Neural progenitor cell (in vitro differentiated cells): ENCODE results near the gene MESP2.

Experiments
- EZH2 ChIP-seq: fragments of 200-600 bp; sonication (generic); IDR thresholded peaks from 2 replicates; pipeline ENCODE4 v1.6.1; 2017; ENCODE audit warnings: antibody characterized with exemption, mild to moderate bottlenecking, moderate library complexity
- EZH2phosphoT487 ChIP-seq: fragments of 200-600 bp; sonication (generic); IDR thresholded peaks from 2 replicates; pipeline ENCODE4 v1.6.1; 2017; ENCODE audit warnings: antibody characterized with exemption
- TF ChIP-seq, protein P1 (sequence below): fragments of 200-600 bp; sonication (generic); IDR thresholded peaks from 2 replicates; pipeline ENCODE4 v1.5.1; 2017; ENCODE audit warnings: antibody characterized with exemption, mild to moderate bottlenecking

DNA sequence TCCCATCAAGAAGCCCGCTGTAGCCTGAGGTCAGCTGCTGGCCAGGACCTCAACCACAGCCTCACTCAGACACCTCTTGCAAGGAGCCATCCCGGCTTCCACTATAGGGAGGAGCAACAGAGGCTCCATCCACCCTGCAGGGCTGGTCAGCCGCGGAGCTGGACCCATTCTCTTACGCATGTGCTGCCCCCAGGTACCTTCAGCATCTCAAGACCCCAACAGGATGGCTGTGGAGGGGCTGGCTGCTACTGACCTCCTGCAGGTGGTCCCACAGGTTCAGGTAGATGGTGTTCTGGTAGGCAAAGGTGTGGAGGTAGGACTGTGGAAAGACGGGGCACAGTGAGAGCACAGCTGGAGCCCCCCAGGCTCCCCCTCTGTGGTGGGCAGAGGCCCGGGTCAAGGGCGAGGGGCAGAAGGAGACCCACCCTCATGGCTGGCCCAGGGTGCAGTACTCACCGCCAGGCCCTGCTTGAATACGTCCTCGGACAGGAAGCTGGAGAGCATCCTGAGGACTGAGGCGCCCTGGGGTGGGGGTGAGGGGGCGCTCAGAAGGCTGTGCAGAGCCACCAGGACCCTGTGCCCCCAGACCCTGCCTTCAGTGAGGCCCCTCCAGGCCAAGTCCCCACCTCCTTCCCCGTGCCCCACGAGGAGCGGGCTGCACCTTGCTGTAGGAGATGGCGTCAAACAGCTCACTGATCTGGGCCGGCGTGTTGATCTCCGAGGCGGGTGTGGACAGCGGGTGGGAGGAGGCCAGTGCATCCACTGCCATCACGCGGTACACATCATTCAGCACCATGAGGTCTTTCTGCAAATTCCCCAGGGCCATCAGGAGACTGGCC lies 27.1 kb downstream of the MESP2 start:
- TF ChIP-seq, protein P1, sequence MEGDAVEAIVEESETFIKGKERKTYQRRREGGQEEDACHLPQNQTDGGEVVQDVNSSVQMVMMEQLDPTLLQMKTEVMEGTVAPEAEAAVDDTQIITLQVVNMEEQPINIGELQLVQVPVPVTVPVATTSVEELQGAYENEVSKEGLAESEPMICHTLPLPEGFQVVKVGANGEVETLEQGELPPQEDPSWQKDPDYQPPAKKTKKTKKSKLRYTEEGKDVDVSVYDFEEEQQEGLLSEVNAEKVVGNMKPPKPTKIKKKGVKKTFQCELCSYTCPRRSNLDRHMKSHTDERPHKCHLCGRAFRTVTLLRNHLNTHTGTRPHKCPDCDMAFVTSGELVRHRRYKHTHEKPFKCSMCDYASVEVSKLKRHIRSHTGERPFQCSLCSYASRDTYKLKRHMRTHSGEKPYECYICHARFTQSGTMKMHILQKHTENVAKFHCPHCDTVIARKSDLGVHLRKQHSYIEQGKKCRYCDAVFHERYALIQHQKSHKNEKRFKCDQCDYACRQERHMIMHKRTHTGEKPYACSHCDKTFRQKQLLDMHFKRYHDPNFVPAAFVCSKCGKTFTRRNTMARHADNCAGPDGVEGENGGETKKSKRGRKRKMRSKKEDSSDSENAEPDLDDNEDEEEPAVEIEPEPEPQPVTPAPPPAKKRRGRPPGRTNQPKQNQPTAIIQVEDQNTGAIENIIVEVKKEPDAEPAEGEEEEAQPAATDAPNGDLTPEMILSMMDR = no peak
- TF ChIP-seq EZH2phosphoT487 = no peak
- TF ChIP-seq EZH2 = no peak
